Neuron (in vitro differentiated cells): ENCODE results near the gene SRRM1.
"Not testable (repeated sequence)": the region's sequence is repeated elsewhere in the genome, so short reads cannot be mapped to it uniquely, and the experiment has no call there.

Source experiments
- H2AFZ ChIP-seq: one replicate; pipeline ENCODE4 v1.6.1; 2013; ENCODE audit warnings: low read depth, mild to moderate bottlenecking, inconsistent platforms, low read length, moderate library complexity
- H3K27me3 ChIP-seq: one replicate; pipeline ENCODE4 v1.6.1; 2013; ENCODE audit warnings: low read length; ENCODE audit not compliant: insufficient read depth
- H3K36me3 ChIP-seq: one replicate; pipeline ENCODE4 v1.6.1; 2013; ENCODE audit warnings: low read length; ENCODE audit not compliant: insufficient read depth
- H3K4me1 ChIP-seq: one replicate; pipeline ENCODE4 v1.6.1; 2013; ENCODE audit warnings: low read length; ENCODE audit not compliant: insufficient read depth
- H3K4me3 ChIP-seq: 2 replicates; pipeline ENCODE4 v1.5.1; 2013; ENCODE audit warnings: mild to moderate bottlenecking, low read length, moderate library complexity
- H3K9me3 ChIP-seq: one replicate; pipeline ENCODE4 v1.6.1; 2013; ENCODE audit warnings: low read length

SRRM1 gene

DNA sequence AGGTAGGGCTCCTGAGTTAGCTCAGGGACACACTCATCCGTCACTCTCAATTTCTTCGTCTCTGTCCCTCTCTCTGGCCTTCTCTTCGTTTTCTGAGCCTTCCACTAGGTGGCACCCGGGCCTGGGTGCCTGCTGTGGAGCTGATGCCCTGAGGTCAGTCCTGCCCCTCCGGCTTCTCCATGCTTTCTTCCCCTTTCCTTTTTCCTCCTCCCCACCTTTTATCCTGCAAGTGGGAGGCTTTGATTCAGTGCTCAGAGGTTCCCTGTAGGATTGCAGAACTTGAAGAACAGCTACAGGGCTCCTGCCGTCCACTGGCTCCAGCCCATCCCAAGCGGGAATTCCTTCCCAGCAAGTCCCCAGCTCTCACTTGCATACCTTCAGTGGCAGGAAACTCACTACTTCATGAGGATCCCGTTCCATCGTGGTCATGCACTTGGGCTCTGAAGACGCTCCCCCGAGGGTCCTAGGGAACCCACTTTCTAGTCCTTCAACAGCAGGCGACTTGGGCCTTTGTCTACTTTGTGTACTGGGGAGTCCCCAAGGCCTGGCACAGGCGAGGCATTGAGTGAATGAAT is 45.6 kb downstream of the SRRM1 start:
- Histone ChIP-seq H3K27me3 (no peaks in the 10 kb centered on the region), H3K4me1 (no peaks in the 10 kb centered on the region), H2AFZ (no peak overlapping the region), H3K9me3 (no peaks in the 10 kb centered on the region), H3K36me3 (no peaks in the 10 kb centered on the region), H3K4me3 (no peak overlapping the region)

DNA sequence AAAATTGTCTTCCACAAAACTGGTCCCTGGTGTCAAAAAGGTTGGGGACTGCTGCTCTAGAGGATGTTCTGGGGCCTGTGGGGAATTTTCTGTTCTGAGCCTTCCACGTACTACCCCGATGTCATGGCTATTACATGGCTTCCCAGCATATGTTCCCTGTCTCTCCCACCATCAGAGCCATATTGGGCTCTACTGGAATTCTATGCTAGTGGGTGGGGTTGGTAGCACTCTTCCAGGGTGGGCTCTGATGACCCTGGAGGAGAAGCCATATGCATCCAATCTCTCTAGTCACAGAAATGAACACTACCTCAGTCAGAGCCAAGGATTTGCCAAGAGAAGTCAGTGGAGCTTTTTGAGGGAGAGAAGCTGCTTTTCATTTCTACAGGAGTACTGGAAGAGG is 47.9 kb downstream of the SRRM1 start:
- no peaks in the 10 kb centered on the region for H3K4me1 ChIP-seq

DNA sequence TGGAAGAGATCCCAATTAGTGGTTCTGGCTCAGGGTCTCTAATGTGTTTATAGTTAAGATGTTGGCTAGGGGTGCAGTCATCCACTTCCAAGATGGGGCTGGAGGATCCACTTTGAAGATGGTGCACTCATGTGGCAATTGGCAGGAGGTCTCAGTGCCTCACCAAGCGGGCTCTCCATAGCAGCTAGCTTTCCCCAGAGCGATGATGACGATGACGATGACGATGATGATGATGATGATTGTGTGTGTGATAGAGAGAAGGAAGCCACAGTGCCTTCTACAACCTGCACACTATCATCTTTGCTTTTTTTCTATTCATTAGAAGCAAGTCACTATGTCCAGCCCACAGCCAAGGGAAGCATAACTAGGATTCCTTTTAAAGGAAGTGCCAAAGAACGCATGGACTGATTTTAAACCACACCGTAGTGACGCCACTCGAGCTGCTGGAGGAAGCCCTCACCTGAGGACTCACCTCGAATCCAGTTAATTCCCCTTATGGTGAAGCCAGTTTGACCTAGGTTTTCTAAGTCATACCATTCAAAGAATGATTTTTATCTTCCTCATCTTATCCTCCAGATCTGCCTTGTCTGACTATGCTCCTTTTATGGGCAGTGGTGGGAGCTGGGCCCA is 49.4 kb downstream of the SRRM1 start:
- no peaks in the 10 kb centered on the region for H3K9me3 ChIP-seq
- no peaks in the 10 kb centered on the region for H3K27me3 ChIP-seq
- H2AFZ ChIP-seq, result no peak overlapping the region
- H3K36me3 ChIP-seq, result no peaks in the 10 kb centered on the region
- no peak overlapping the region for H3K4me3 ChIP-seq
- H3K4me1 ChIP-seq, result no peaks in the 10 kb centered on the region

More for the DNA sequence above, 47.9 kb downstream of the SRRM1 start:
- H3K4me3 ChIP-seq, result no peak overlapping the region
- H2AFZ ChIP-seq, result no peak overlapping the region
- H3K36me3 ChIP-seq, result no peaks in the 10 kb centered on the region
- no peaks in the 10 kb centered on the region for H3K27me3 ChIP-seq
- no peaks in the 10 kb centered on the region for H3K9me3 ChIP-seq

DNA sequence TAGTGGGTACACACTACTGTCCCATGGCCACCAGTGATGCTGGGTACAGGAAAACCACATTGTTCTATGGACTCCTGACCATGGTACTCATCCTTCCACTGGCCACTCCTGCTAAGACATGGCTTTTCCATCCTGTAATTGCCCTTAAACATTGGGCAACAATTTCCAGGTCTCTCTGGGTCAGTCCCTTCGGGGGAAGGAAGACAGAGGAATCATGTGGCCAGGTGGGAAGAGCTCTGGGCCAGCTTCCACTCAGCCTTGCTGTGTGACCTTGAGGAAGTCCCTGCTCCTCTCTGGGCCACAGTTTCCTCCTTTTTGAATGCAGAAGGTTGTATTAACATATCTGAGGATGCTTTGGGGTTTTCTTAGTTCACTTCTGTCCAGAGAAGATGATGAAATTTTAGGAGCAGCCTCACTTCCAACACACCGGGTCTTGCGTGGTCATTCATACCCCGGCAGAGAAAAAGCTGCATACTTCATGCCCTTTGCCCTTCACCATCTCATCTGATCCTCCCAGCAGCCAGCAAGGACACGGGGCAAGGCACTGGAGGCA is 50.8 kb downstream of the SRRM1 start:
- no peaks in the 10 kb centered on the region for H3K27me3 ChIP-seq
- no peaks in the 10 kb centered on the region for H3K9me3 ChIP-seq
- no peak overlapping the region for H3K4me3 ChIP-seq
- no peaks in the 10 kb centered on the region for H3K36me3 ChIP-seq
- H3K4me1 ChIP-seq, result no peaks in the 10 kb centered on the region
- H2AFZ ChIP-seq, result no peak overlapping the region

DNA sequence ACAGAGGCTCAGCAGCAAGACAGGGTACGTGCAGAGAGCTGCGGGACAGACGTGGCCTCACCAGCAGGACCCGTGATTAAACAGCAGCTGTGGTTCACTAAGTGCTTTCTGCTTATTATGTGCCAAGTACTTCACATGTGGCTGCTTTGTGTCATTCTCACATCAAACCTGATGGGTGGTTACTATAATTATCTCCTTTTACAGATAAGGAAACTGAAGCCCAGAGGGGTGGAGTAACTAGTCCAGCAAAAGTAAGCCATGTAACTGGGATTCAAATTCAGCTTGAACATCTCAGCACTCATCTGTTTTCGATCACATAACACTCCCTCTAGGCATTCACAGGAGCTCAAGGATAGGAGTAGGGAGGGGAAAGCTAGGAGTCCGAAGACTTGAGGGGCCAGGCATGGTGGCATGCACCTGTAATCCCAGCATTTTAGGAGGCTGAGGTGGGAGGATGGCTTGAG is 51.3 kb downstream of the SRRM1 start:
- no peaks in the 10 kb centered on the region for H3K9me3 ChIP-seq
- no peak overlapping the region for H3K4me3 ChIP-seq
- H3K27me3 ChIP-seq, result no peaks in the 10 kb centered on the region

DNA sequence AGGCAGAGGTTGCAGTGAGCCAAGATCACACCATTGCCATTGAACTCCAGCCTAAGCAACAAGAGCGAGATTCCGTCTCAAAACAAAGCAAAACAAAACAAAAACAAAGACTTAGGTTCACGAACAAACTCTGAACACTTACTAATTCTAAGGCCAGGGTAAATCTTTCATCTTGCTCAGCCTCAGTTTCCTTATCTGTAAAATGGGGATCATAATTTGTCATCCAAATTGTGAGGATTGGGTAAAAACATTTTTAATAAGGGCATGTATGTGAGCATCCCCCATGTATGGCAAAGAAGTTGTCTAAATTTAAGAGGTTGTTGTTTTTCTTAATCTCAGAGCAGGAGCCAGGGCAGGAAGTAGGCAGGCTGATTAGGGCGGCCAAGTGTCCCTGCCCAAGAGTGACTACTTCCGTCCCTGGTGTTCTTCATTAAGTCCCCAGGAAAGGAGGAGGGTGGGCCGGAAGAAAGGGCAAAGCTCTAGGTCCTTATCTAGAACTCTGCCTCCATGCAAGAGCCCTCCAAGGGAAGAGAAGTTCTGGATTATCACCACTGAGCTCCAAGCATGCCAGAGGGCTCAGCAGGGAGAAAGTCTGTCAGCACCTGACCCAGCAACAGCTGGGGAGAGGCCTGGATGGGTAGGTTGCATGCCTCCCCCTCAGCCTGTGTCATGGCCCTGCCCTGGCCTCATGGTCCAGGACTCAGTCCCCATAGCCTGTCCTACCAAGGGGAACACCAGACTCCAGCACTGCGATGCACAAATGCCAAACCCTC is 52.3 kb downstream of the SRRM1 start:
- Histone ChIP-seq H3K9me3 (no peaks in the 10 kb centered on the region), H2AFZ (no peak overlapping the region), H3K27me3 (no peaks in the 10 kb centered on the region), H3K4me3 (no peak overlapping the region), H3K4me1 (no peaks in the 10 kb centered on the region), H3K36me3 (no peaks in the 10 kb centered on the region)

More for the DNA sequence above, 51.3 kb downstream of the SRRM1 start:
- Histone ChIP-seq H3K4me1 (no peaks in the 10 kb centered on the region), H3K36me3 (no peaks in the 10 kb centered on the region), H2AFZ (no peak overlapping the region)

DNA sequence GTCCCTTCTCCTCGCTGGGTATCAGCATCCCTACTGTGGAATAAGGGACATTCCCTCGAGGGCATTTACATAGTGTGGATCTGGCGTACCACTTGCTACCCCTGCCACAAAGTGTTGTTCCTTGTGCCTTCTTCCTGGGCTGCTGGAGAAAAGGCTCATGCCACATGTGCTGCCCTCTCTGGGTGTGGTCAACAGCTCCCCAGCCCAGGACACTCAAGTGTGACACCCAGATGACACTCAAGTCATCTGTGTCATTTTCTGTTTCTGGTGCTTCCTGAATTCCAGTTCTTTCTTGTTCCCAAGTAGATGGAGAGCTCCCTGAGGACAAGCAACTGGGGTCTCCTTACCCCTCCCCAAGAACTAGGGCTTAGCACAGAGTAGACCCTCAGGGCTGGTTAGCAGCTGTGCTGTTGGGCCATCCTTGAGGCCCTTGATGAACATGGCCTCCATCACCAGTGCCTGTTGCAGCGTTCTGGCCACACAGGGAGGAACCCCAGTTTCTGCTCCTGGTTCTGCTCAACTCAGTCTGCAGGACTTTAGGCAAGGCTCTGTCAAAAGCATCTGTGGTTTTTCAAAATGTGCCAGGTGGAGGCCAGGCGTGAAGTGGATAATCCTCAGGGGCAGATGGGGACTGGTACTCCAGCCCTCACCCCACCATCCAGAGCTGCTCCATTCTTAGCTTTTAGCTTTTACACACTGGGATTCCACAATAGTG is 53.1 kb downstream of the SRRM1 start:
- H3K4me1 ChIP-seq, result no peaks in the 10 kb centered on the region
- no peak overlapping the region for H2AFZ ChIP-seq
- H3K36me3 ChIP-seq, result no peaks in the 10 kb centered on the region
- no peak overlapping the region for H3K4me3 ChIP-seq
- no peaks in the 10 kb centered on the region for H3K27me3 ChIP-seq
- H3K9me3 ChIP-seq, result no peaks in the 10 kb centered on the region

DNA sequence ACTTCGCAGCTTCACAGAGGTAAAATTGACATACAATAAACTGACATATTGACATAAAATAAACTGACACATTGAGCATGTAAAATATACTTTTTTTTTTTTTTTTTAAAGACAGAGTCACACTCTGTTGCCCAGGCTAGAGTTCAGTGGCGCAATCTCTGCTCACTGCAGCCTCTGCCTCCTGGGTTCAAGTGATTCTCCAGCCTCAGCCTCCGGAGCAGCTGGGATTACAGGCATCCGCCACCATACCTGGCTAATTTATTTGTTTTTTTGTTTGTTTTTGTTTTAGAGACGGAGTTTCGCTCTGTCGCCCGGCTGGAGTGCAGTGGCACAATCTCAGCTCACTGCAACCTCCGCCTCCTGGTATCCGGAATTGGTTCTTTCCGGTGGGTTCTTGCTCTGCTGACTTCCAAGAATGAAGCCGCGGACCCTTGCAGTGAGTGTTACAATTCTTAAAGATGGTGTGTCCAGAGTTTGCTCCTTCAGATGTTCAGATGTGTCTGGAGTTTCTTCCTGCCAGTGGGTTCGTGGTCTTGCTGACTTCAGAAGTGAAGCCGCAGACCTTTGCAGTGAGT is 53.7 kb downstream of the SRRM1 start:
- no peak overlapping the region for H3K4me3 ChIP-seq
- H2AFZ ChIP-seq, result no peak overlapping the region
- no peaks in the 10 kb centered on the region for H3K9me3 ChIP-seq
- H3K36me3 ChIP-seq, result no peaks in the 10 kb centered on the region
- H3K4me1 ChIP-seq, result no peaks in the 10 kb centered on the region
- no peaks in the 10 kb centered on the region for H3K27me3 ChIP-seq

DNA sequence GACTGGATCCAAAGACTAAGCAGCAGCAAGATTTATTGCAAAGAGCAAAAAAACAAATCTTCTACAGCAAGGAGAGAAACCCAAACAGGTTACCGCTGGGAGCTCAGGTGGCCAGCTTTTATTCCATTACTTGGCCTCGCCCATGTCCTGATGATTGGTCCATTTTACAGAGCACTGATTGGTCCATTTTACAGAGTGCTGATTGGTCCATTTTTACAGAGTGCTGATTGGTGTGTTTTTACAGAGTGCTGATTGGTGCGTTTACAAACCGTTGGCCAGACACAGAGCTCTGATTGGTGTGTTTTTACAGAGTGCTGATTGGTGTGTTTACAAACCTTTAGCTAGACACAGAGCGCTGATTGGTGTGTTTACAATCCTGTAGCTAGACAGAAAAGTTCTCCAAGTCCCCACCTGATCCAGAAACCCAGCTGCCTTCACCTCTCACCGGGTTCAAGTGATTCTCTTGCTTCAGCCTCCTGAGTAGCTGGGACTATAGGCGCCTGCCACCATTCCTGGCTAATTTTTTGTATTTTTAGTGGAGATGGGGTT is 54.4 kb downstream of the SRRM1 start:
- H3K4me3 ChIP-seq, H3K27me3 ChIP-seq, H3K36me3 ChIP-seq, H3K9me3 ChIP-seq, H2AFZ ChIP-seq, H3K4me1 ChIP-seq: not testable (repeated sequence)

DNA sequence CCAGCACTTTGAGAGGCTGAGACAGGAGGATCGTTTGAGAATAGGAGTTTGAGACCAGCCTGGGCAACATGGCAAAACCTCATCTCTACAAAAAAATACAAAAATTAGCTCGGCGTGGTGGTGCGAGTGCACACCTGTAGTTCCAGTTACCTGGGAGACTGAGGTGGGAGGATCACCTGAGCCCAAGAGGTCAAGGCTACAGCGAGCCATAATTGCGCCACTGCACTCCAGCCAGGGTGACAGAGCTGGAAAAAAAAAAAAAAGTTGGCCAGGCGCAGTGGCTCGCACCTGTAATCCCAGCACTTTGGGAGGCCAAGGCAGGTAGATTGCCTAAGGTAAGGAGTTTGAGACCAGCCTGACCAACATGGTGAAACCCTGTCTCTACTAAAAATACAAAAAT is 55.2 kb downstream of the SRRM1 start:
- H3K4me1 ChIP-seq, H3K4me3 ChIP-seq, H3K27me3 ChIP-seq, H3K36me3 ChIP-seq, H2AFZ ChIP-seq, H3K9me3 ChIP-seq: not testable (repeated sequence)

DNA sequence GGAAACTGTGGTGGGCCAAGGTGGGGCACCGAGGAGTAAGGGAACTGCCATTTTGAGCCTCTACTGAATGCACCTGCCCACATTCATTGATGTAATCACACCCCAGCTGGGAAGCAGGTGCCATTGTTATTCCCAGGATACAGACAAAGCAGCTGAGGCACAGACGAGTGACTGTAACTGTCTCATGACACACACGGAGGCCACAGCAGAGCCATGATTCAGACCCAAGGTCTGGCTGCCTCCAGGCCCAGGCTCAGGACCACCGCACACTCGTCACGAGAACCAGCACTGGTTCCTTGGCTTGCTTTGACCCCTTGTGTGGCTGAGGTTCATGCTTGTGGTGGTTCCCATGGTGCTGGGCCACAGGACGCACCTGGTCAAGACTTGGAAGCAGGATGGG is 56.5 kb downstream of the SRRM1 start:
- H3K4me3 ChIP-seq, result no peak overlapping the region
- no peaks in the 10 kb centered on the region for H3K27me3 ChIP-seq
- H3K36me3 ChIP-seq, result no peaks in the 10 kb centered on the region
- H2AFZ ChIP-seq, result no peak overlapping the region
- no peaks in the 10 kb centered on the region for H3K9me3 ChIP-seq
- peaks cover 4% of the 10 kb centered on the region for H3K4me1 ChIP-seq

DNA sequence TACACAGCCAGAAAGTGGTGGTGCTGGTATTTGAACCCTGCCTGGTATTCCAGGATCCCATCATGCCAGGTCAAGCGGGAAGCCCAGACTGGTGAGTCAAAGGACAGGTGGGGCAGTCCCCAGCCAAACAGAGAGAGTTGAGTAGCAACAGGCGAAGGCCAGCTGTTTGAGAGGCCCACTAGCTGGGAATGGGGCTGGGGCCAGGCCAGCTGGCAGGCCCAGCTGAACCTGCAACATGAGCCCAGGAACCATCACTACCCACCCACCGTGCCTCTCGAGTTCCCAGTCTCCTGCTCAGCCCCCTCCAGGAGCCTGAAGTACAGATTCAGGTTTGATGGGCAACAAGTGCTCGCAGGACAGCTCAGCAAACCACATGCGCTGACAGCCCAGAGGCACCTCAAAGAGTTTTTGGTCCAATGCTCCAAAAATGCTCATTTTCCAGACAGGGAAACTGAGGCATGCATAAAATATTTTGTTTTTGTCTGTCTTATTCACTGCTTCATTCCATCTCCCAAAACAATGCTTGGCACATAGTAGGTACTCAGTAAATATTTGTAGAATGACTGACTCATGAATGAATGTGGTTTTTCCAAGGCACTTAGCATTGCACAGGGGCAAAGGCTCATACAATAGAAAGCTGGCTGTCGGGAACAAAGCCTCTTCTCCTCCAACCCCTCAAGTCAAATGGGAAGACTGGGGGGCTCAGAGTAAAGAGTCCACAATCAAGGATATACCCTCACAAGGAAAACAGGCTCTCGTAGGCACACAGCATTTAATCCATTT is 59.6 kb downstream of the SRRM1 start:
- H3K4me1 ChIP-seq, result peaks cover 12% of the 10 kb centered on the region
- no peaks in the 10 kb centered on the region for H3K9me3 ChIP-seq
- no peaks in the 10 kb centered on the region for H3K27me3 ChIP-seq
- H3K4me3 ChIP-seq, result no peak overlapping the region
- no peaks in the 10 kb centered on the region for H3K36me3 ChIP-seq
- H2AFZ ChIP-seq, result no peak overlapping the region
